ENCODE measurements around the gene FAM78A. TPM values are rescaled to one million over a fixed set of nuclear protein-coding genes. Genes with fewer than 3 reads are reported as not detected.

The FAM78A gene
- total RNA-seq, 3 donors from 2014 or later (not counting 1 experiment from before 2014, with no cell fraction given), result 57.6 to 91.7 (median 88.3) TPM

- Histone ChIP-seq H3K9me3 (ENCODE audit: control insufficient read depth, insufficient read depth, low read length) (no peaks in the 10 kb centered on the region), H3K4me1 (ENCODE audit: control insufficient read depth, insufficient read depth, low read length) (no peaks in the 10 kb centered on the region), H3K4me3 (ENCODE audit: low read length) (no peak overlapping the region), H3K27ac (ENCODE audit: low read length) (no peak overlapping the region), H3K27me3 (ENCODE audit: control insufficient read depth, insufficient read depth, low read length) (no peaks in the 10 kb centered on the region), H3K36me3 (ENCODE audit: control insufficient read depth, insufficient read depth, low read length) (peaks cover 8% of the 10 kb centered on the region)
- Mint-ChIP-seq H3K27me3 (ENCODE audit: low read depth in 2 of 2) (no peaks in the 10 kb centered on the region), H3K4me1 (no peaks in the 10 kb centered on the region), H3K4me3 (no peak overlapping the region), H3K36me3 (peaks cover 8% of the 10 kb centered on the region), H3K9me3 (no peaks in the 10 kb centered on the region), H3K27ac (no peak overlapping the region)
- DNase-seq (no peak), ATAC-seq (no peak)
- intact Hi-C loops (cut with micrococcal nuclease), result no loop called here
- TF ChIP-seq, protein P1, sequence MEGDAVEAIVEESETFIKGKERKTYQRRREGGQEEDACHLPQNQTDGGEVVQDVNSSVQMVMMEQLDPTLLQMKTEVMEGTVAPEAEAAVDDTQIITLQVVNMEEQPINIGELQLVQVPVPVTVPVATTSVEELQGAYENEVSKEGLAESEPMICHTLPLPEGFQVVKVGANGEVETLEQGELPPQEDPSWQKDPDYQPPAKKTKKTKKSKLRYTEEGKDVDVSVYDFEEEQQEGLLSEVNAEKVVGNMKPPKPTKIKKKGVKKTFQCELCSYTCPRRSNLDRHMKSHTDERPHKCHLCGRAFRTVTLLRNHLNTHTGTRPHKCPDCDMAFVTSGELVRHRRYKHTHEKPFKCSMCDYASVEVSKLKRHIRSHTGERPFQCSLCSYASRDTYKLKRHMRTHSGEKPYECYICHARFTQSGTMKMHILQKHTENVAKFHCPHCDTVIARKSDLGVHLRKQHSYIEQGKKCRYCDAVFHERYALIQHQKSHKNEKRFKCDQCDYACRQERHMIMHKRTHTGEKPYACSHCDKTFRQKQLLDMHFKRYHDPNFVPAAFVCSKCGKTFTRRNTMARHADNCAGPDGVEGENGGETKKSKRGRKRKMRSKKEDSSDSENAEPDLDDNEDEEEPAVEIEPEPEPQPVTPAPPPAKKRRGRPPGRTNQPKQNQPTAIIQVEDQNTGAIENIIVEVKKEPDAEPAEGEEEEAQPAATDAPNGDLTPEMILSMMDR (IDR thresholded peaks at IDR 0.05), result no peak
- no CpG with 5 or more reads among the region's 2 CpGs for WGBS (ENCODE audit: insufficient coverage)
Observed at GRCh38 chr9:131220485-131220884, 55.8 kb downstream of the FAM78A start.

GRCh38 chr9:131218370-131218769 lies 57.9 kb downstream of the FAM78A start:
- TF ChIP-seq, protein P1 (IDR thresholded peaks at IDR 0.05), result no peak
- Histone ChIP-seq H3K4me1 (ENCODE audit: control insufficient read depth, insufficient read depth, low read length) (no peaks in the 10 kb centered on the region), H3K9me3 (ENCODE audit: control insufficient read depth, insufficient read depth, low read length) (no peaks in the 10 kb centered on the region), H3K27me3 (ENCODE audit: control insufficient read depth, insufficient read depth, low read length) (no peaks in the 10 kb centered on the region), H3K4me3 (ENCODE audit: low read length) (no peak overlapping the region), H3K27ac (ENCODE audit: low read length) (no peak overlapping the region), H3K36me3 (ENCODE audit: control insufficient read depth, insufficient read depth, low read length) (peaks cover 6% of the 10 kb centered on the region)
- Mint-ChIP-seq H3K4me1 (peaks cover 0 to 4% of the 10 kb centered on the region in 2 donors), H3K27me3 (ENCODE audit: low read depth in 2 of 2) (no peaks in the 10 kb centered on the region), H3K4me3 (no peak overlapping the region), H3K9me3 (no peaks in the 10 kb centered on the region), H3K36me3 (peaks cover 8% of the 10 kb centered on the region), H3K27ac (no peak overlapping the region)
- no peak for DNase-seq
- ATAC-seq, result no peak
- intact Hi-C loops (cut with micrococcal nuclease), result no loop called here
- WGBS (ENCODE audit: insufficient coverage), result 81% methylated on average over 5 of the region's 5 CpGs

- no peak for ATAC-seq
- no peak overlapping the region for H3K4me3 Mint-ChIP-seq
- H3K9me3 Mint-ChIP-seq, result peaks cover 0 to 4% of the 10 kb centered on the region in 2 donors
- TF ChIP-seq, protein P1 (IDR thresholded peaks at IDR 0.05), result no peak
- no peak overlapping the region for H3K27ac Mint-ChIP-seq
- peaks cover 12% of the 10 kb centered on the region for H3K36me3 Mint-ChIP-seq
- no peak for DNase-seq
- H3K27me3 Mint-ChIP-seq (ENCODE audit: low read depth in 2 of 2), result no peaks in the 10 kb centered on the region
- H3K4me1 ChIP-seq (ENCODE audit: control insufficient read depth, insufficient read depth, low read length), result no peaks in the 10 kb centered on the region
- H3K9me3 ChIP-seq (ENCODE audit: control insufficient read depth, insufficient read depth, low read length), result peaks cover under 1% of the 10 kb centered on the region
- no peak overlapping the region for H3K4me3 ChIP-seq (ENCODE audit: low read length)
- H3K27me3 ChIP-seq (ENCODE audit: control insufficient read depth, insufficient read depth, low read length), result no peaks in the 10 kb centered on the region
- WGBS (ENCODE audit: insufficient coverage), result 95% methylated on average over 5 of the region's 6 CpGs
- H3K27ac ChIP-seq (ENCODE audit: low read length), result no peak overlapping the region
- intact Hi-C loops (cut with micrococcal nuclease), result no loop called here
- H3K36me3 ChIP-seq (ENCODE audit: control insufficient read depth, insufficient read depth, low read length), result peaks cover 6% of the 10 kb centered on the region
- H3K4me1 Mint-ChIP-seq, result peaks cover 0 to 4% of the 10 kb centered on the region in 2 donors
Observed at GRCh38 chr9:131217331-131218031, 58.8 kb downstream of the FAM78A start.

DNA sequence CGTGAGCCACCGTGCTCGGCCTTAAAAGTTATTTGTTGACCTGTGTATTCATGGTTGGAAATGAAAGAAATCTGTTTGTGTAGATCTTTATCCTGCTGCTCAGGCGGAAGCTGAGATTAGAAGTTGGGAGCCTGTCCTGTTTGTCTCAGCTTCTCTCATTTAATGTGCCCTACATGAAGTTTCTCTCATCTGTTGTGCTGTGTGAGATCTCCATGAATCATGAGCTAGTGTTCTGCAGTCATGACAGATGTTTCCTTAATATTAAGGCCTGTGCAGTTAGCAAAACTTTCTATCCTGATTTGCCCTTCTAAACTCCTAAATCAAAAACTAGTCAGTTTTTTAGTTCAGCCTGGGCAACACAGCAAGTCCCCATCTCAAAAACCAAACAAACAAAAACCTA lies 59.5 kb downstream of the FAM78A start:
- H3K4me3 ChIP-seq (ENCODE audit: low read length), result no peak overlapping the region
- TF ChIP-seq, protein P1 (IDR thresholded peaks at IDR 0.05), result no peak
- H3K9me3 ChIP-seq (ENCODE audit: control insufficient read depth, insufficient read depth, low read length), result peaks cover 7% of the 10 kb centered on the region
- no peaks in the 10 kb centered on the region for H3K4me1 ChIP-seq (ENCODE audit: control insufficient read depth, insufficient read depth, low read length)
- ATAC-seq, result no peak
- H3K36me3 ChIP-seq (ENCODE audit: control insufficient read depth, insufficient read depth, low read length), result peaks cover 6% of the 10 kb centered on the region
- H3K27ac ChIP-seq (ENCODE audit: low read length), result no peak overlapping the region
- no peak for DNase-seq
- H3K27ac Mint-ChIP-seq, result no peak overlapping the region
- peaks cover 0 to 9% of the 10 kb centered on the region in 2 donors for H3K9me3 Mint-ChIP-seq
- no peaks in the 10 kb centered on the region for H3K27me3 Mint-ChIP-seq (ENCODE audit: low read depth in 2 of 2)
- H3K4me1 Mint-ChIP-seq, result peaks cover 0 to 4% of the 10 kb centered on the region in 2 donors
- WGBS (ENCODE audit: insufficient coverage), result 82% methylated on average over 4 of the region's 4 CpGs
- peaks cover 19% of the 10 kb centered on the region for H3K36me3 Mint-ChIP-seq
- intact Hi-C loops (cut with micrococcal nuclease), result no loop called here
- no peaks in the 10 kb centered on the region for H3K27me3 ChIP-seq (ENCODE audit: control insufficient read depth, insufficient read depth, low read length)
- H3K4me3 Mint-ChIP-seq, result no peak overlapping the region
